ENCODE data around the gene WIPF1. TPM values are rescaled to one million over a fixed set of nuclear protein-coding genes. Genes with fewer than 3 reads are reported as not detected.

Gene WIPF1, protein sequence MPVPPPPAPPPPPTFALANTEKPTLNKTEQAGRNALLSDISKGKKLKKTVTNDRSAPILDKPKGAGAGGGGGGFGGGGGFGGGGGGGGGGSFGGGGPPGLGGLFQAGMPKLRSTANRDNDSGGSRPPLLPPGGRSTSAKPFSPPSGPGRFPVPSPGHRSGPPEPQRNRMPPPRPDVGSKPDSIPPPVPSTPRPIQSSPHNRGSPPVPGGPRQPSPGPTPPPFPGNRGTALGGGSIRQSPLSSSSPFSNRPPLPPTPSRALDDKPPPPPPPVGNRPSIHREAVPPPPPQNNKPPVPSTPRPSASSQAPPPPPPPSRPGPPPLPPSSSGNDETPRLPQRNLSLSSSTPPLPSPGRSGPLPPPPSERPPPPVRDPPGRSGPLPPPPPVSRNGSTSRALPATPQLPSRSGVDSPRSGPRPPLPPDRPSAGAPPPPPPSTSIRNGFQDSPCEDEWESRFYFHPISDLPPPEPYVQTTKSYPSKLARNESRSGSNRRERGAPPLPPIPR
- 5.2 and 12.9 TPM in 2 replicates for total RNA-seq

DNA sequence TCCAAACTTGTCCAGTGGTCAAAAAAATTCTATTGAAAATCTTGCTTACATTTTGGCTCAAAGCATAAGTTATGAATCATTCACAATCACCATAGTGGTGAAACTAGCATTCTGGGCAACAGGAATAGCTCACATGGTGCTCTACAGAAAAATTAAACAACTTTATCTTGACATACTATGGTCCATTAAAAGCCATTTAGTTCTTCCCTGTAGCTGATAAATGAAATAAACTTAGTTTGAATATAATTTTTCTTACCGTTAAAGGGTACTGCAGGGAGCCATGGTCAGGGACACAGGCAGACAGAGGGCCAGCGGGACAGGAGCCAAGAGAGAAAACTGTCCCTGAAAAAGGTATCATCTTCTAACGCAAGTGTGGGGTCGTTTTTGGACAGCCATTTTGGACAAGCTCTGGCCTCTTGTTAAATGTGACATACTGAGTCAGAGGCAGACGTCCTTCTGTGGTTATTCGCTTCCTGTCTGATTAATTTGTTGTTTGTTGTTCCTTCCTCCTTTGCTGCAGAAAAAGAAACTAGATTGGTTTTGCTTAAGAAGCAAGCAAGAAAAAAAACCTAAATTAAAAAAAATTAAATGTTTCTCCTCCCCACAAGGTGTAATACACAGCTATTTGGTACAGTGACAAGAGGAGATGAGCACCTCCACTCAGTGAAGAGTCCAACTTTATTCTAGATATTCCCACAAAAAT is at the start of gene WIPF1:
Gene WIPF1, minus strand, starts transcription at position 460 of the 703 bp plus-strand sequence. CDS start 12,231 bp downstream, outside the sequence.

Other genes with a start within 250 kb of the WIPF1 start
- gene SCRN3, start 202.1 kb downstream of the WIPF1 start, total RNA-seq = 20.5 and 22.4 TPM in 2 replicates
- 1.2 and 1.7 TPM in 2 replicates for gene GPR155, start 110.8 kb downstream of the WIPF1 start, total RNA-seq
- not detected in 2 replicates for gene CHRNA1, start 166.7 kb upstream of the WIPF1 start, total RNA-seq

Measured in bronchial smooth muscle cell (primary cell).